Measurements from ENCODE around the gene GAPVD1. TPM values are rescaled to one million over a fixed set of nuclear protein-coding genes. Genes with fewer than 3 reads are reported as not detected.

The GAPVD1 gene
- total RNA-seq, 1 experiment from 2014 or later, result 33.3 TPM

- Mint-ChIP-seq H3K36me3 (peaks cover 29% of the 10 kb centered on the region), H3K27me3 (ENCODE audit: low read depth) (no peaks in the 10 kb centered on the region), H3K4me3 (no peak overlapping the region), H3K4me1 (no peaks in the 10 kb centered on the region), H3K27ac (no peak overlapping the region), H3K9me3 (no peaks in the 10 kb centered on the region)
- DNase-seq (ENCODE audit: low spot score), result no peak
- TF ChIP-seq PREB (CRISPR knock-in tag; IDR thresholded peaks at IDR 0.05; ENCODE audit: borderline replicate concordance), result no peak
- no peak for TF ChIP-seq ZNF232 (CRISPR knock-in tag; IDR thresholded peaks at IDR 0.05)
- no peak for TF ChIP-seq ESRRA (CRISPR knock-in tag; IDR thresholded peaks at IDR 0.05; ENCODE audit: borderline replicate concordance)
- no peak for TF ChIP-seq ATF3 (CRISPR knock-in tag; conservative IDR thresholded peaks at IDR 0.05)
- TF ChIP-seq, protein P1, sequence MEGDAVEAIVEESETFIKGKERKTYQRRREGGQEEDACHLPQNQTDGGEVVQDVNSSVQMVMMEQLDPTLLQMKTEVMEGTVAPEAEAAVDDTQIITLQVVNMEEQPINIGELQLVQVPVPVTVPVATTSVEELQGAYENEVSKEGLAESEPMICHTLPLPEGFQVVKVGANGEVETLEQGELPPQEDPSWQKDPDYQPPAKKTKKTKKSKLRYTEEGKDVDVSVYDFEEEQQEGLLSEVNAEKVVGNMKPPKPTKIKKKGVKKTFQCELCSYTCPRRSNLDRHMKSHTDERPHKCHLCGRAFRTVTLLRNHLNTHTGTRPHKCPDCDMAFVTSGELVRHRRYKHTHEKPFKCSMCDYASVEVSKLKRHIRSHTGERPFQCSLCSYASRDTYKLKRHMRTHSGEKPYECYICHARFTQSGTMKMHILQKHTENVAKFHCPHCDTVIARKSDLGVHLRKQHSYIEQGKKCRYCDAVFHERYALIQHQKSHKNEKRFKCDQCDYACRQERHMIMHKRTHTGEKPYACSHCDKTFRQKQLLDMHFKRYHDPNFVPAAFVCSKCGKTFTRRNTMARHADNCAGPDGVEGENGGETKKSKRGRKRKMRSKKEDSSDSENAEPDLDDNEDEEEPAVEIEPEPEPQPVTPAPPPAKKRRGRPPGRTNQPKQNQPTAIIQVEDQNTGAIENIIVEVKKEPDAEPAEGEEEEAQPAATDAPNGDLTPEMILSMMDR (IDR thresholded peaks at IDR 0.05), result no peak
- TF ChIP-seq SMAD3 (CRISPR knock-in tag; IDR thresholded peaks at IDR 0.05; ENCODE audit: borderline replicate concordance), result no peak
- TF ChIP-seq PRRX2 (CRISPR knock-in tag; IDR thresholded peaks at IDR 0.05), result no peak
- TF ChIP-seq AR (CRISPR knock-in tag; IDR thresholded peaks at IDR 0.05), result no peak
- TF ChIP-seq ZNF317 (CRISPR knock-in tag; IDR thresholded peaks at IDR 0.05; ENCODE audit: borderline replicate concordance, low read depth), result no peak
- no peak for TF ChIP-seq MYBL2 (CRISPR knock-in tag; IDR thresholded peaks at IDR 0.05)
- no peak for TF ChIP-seq JUN (CRISPR knock-in tag; IDR thresholded peaks at IDR 0.05)
- no peak for TF ChIP-seq E2F1 (CRISPR knock-in tag; IDR thresholded peaks at IDR 0.05)
- TF ChIP-seq NFATC4 (CRISPR knock-in tag; IDR thresholded peaks at IDR 0.05), result no peak
- POLR2A ChIA-PET, result no interaction called here
- CTCF ChIA-PET, result interaction anchor here (0.7 to 1.1 kb wide), 2 partner anchors 55 to 57 kb away, joined by 3 to 4 read pairs; no protein-coding TSS in a partner anchor
- ATAC-seq, result no peak
Observed at GRCh38 chr9:125304273-125304672, 42.6 kb downstream of the GAPVD1 start.

DNA sequence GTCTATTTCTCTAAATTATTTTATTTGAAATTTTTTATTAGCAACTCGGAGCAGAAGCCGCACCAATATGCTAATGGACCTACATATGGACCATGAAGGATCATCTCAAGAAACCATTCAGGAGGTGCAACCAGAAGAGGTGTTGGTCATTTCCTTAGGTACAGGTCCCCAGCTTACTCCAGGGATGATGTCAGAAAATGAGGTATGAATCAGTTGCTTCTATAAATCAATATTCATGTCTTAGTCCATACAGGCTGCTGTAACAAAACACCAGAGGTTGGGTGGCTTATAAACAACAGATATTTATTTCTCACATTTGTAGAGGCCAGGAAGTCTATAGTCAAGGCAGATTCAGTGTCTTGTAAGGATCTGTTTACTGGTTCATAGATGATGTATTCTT is 50.8 kb downstream of the GAPVD1 start:
- ChIA-PET CTCF (no interaction called here), POLR2A (no interaction called here)
- no peak overlapping the region for H3K4me3 Mint-ChIP-seq
- H3K9me3 Mint-ChIP-seq, result peaks cover 6% of the 10 kb centered on the region
- no peak overlapping the region for H3K27ac Mint-ChIP-seq
- DNase-seq (ENCODE audit: low spot score) (no peak), ATAC-seq (no peak)
- H3K36me3 Mint-ChIP-seq, result peaks cover 46% of the 10 kb centered on the region
- H3K4me1 Mint-ChIP-seq, result 0 out of 2 replicates have a peak, but pooled peaks cover 3% of the 10 kb centered on the region
- no peaks in the 10 kb centered on the region for H3K27me3 Mint-ChIP-seq (ENCODE audit: low read depth)
- TF ChIP-seq TEAD1 (CRISPR knock-in tag; IDR thresholded peaks at IDR 0.05), result no peak
- TF ChIP-seq TP53 (CRISPR knock-in tag; IDR thresholded peaks at IDR 0.05), result no peak
- TF ChIP-seq FOXK1 (CRISPR knock-in tag; IDR thresholded peaks at IDR 0.05), result no peak
- no peak for TF ChIP-seq ATF3 (CRISPR knock-in tag; conservative IDR thresholded peaks at IDR 0.05)
- no peak for TF ChIP-seq ZNF263 (CRISPR knock-in tag; IDR thresholded peaks at IDR 0.05; ENCODE audit: low read depth)
- TF ChIP-seq PREB (CRISPR knock-in tag; IDR thresholded peaks at IDR 0.05; ENCODE audit: borderline replicate concordance), result no peak
- no peak for TF ChIP-seq MAX (CRISPR knock-in tag; IDR thresholded peaks at IDR 0.05)
- no peak for TF ChIP-seq SMAD3 (CRISPR knock-in tag; IDR thresholded peaks at IDR 0.05; ENCODE audit: borderline replicate concordance)
- TF ChIP-seq ZNF219 (CRISPR knock-in tag; IDR thresholded peaks at IDR 0.05; ENCODE audit: borderline replicate concordance), result no peak
- TF ChIP-seq ZNF671 (CRISPR knock-in tag; IDR thresholded peaks at IDR 0.05), result no peak
- TF ChIP-seq ATF6 (CRISPR knock-in tag; IDR thresholded peaks at IDR 0.05), result no peak
- TF ChIP-seq ETV6 (CRISPR knock-in tag; IDR thresholded peaks at IDR 0.05), result no peak
